ENCODE data around the gene PURB. TPM values are rescaled to one million over a fixed set of nuclear protein-coding genes. Genes with fewer than 3 reads are reported as not detected.

Gene PURB
- polyA plus RNA-seq, 3 donors = 3.0 to 13.0 (median 3.0) TPM

- Histone ChIP-seq H3K27ac (ENCODE audit: low read depth in 1 of 2, low read length in 2 of 2) (no peak overlapping the region), H3K9me3 (replicated peaks in 1 of 2; ENCODE audit: control insufficient read depth in 1 of 2, insufficient read depth in 1 of 2, low read length in 2 of 2) (no peaks in the 10 kb centered on the region), H3K4me3 (replicated peaks in 1 of 3; ENCODE audit: low read depth in 2 of 3, low read length in 3 of 3) (no peak overlapping the region), H3K4me1 (ENCODE audit: control insufficient read depth in 1 of 2, insufficient read depth in 2 of 2, low read length in 2 of 2) (peaks cover 16 to 24% of the 10 kb centered on the region in 2 donors), H3K4me2 (replicated peaks; ENCODE audit: extremely low read depth, low read length, poor library complexity, severe bottlenecking) (no peak overlapping the region), H4K20me1 (ENCODE audit: insufficient read depth, low read length) (no peaks in the 10 kb centered on the region), H3K79me2 (ENCODE audit: insufficient read depth, low read length) (peaks cover 5% of the 10 kb centered on the region), H3K27me3 (ENCODE audit: control insufficient read depth in 2 of 2, insufficient read depth in 2 of 2, low read length in 2 of 2) (no peaks in the 10 kb centered on the region), H2AFZ (ENCODE audit: insufficient read depth, low read depth, low read length, poor library complexity, severe bottlenecking) (no peak overlapping the region), H3K9ac (ENCODE audit: insufficient read depth, low read length, poor library complexity, severe bottlenecking) (no peak overlapping the region), H3K36me3 (replicated peaks in 1 of 2; ENCODE audit: control insufficient read depth in 1 of 2, insufficient read depth in 2 of 2, low read length in 2 of 2) (no peaks in the 10 kb centered on the region)
- intact Hi-C loops (cut with micrococcal nuclease) = loop anchor here in 1 of 2 donors (10.0 kb wide), 1 partner anchor 281 kb away; no protein-coding TSS in a partner anchor
- no peaks in the 10 kb centered on the region for H3K36me3 Mint-ChIP-seq
- no peaks in the 10 kb centered on the region for H3K9me3 Mint-ChIP-seq
- 100% methylated on average over 1 of the region's 3 CpGs for WGBS (ENCODE audit: insufficient coverage)
- H3K27ac Mint-ChIP-seq = no peak overlapping the region
- no peaks in the 10 kb centered on the region for H3K27me3 Mint-ChIP-seq (ENCODE audit: low read depth in 3 of 3)
- TF ChIP-seq CTCF (IDR thresholded peaks at IDR 0.05) = no peak
- no peak for DNase-seq
- no peak overlapping the region for H3K4me3 Mint-ChIP-seq
- peaks cover 24% of the 10 kb centered on the region for H3K4me1 Mint-ChIP-seq
Observed at GRCh38 chr7:44853391-44853790, 31.9 kb downstream of the PURB start.

DNA sequence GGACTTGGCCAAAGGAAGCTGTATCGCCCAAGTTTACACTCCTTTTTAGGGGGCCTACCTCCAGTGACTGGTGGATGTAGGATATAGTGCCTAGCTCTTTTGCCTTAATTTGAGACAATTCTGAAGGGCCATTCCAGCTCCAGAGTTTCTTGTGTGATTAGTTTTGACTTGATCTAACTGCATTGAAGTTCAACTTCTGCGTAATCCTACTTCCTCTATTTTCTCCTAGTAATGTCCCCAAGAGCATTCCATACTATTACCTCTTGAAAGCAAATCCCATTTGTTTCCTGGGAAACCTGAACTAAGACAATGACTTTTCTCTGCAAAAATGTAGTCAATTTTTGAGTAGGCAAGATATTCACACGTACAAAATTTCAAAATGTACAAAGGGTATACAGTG lies 32.7 kb downstream of the PURB start:
- H3K36me3 ChIP-seq (replicated peaks in 1 of 2; ENCODE audit: control insufficient read depth in 1 of 2, insufficient read depth in 2 of 2, low read length in 2 of 2) = no peaks in the 10 kb centered on the region
- intact Hi-C loops (cut with micrococcal nuclease) = loop anchor here in 1 of 2 donors (10.0 kb wide), 1 partner anchor 282 kb away; no protein-coding TSS in a partner anchor
- no peak overlapping the region for H3K27ac Mint-ChIP-seq
- no peak for TF ChIP-seq CTCF (IDR thresholded peaks at IDR 0.05)
- H3K27ac ChIP-seq (ENCODE audit: low read depth in 1 of 2, low read length in 2 of 2) = no peak overlapping the region
- no peak for DNase-seq
- peaks cover 6% of the 10 kb centered on the region for H3K79me2 ChIP-seq (ENCODE audit: insufficient read depth, low read length)
- H3K4me3 Mint-ChIP-seq = no peak overlapping the region
- H3K9me3 Mint-ChIP-seq = no peaks in the 10 kb centered on the region
- H4K20me1 ChIP-seq (ENCODE audit: insufficient read depth, low read length) = no peaks in the 10 kb centered on the region
- H3K4me1 ChIP-seq (ENCODE audit: control insufficient read depth in 1 of 2, insufficient read depth in 2 of 2, low read length in 2 of 2) = peaks cover 16 to 24% of the 10 kb centered on the region in 2 donors
- no peaks in the 10 kb centered on the region for H3K36me3 Mint-ChIP-seq
- no peak overlapping the region for H3K4me3 ChIP-seq (replicated peaks in 1 of 3; ENCODE audit: low read depth in 2 of 3, low read length in 3 of 3)
- H3K4me2 ChIP-seq (replicated peaks; ENCODE audit: extremely low read depth, low read length, poor library complexity, severe bottlenecking) = no peak overlapping the region
- peaks cover 24% of the 10 kb centered on the region for H3K4me1 Mint-ChIP-seq
- H3K27me3 ChIP-seq (ENCODE audit: control insufficient read depth in 2 of 2, insufficient read depth in 2 of 2, low read length in 2 of 2) = no peaks in the 10 kb centered on the region
- H3K9me3 ChIP-seq (replicated peaks in 1 of 2; ENCODE audit: control insufficient read depth in 1 of 2, insufficient read depth in 1 of 2, low read length in 2 of 2) = no peaks in the 10 kb centered on the region
- no CpG with 5 or more reads among the region's 3 CpGs for WGBS (ENCODE audit: insufficient coverage)
- no peaks in the 10 kb centered on the region for H3K27me3 Mint-ChIP-seq (ENCODE audit: low read depth in 3 of 3)
- H2AFZ ChIP-seq (ENCODE audit: insufficient read depth, low read depth, low read length, poor library complexity, severe bottlenecking) = no peak overlapping the region
- no peak overlapping the region for H3K9ac ChIP-seq (ENCODE audit: insufficient read depth, low read length, poor library complexity, severe bottlenecking)

Data from CD14-positive monocyte (primary cell).